ENCODE data around the gene MYO3B. TPM values are rescaled to one million over a fixed set of nuclear protein-coding genes. Genes with fewer than 3 reads are reported as not detected.

The MYO3B gene
- polyA plus RNA-seq, 1 donor (not counting 4 experiments of a cell fraction or from before 2014, with no cell fraction given) = 4.4 TPM

DNA sequence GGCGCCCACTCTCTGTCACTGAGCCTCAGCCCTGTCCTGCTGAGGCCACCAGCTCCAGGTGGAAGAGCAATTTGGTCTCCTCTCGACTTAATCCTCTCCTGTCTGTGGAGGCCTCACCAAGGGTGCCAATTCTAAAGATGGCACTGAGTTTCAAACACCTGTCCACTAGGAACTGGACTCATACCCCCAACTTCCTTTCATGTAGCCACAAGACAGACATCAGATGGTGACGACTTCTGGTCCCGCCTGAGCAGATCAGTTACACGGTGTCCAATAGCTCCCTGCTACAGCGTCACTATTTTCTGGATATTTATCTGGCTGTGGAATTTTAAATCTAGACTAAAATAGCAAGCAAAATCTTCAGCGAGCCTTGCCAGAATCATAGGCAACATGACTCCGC is 512.7 kb downstream of the MYO3B start:
- Histone ChIP-seq H3K4me1 (ENCODE audit: control insufficient read depth, extremely low read depth, insufficient read depth, low read length) (no peaks in the 10 kb centered on the region), H3K36me3 (ENCODE audit: control insufficient read depth in 2 of 2, extremely low read depth in 1 of 2, insufficient read depth in 2 of 2, low read length in 2 of 2) (no peaks in the 10 kb centered on the region), H3K4me2 (ENCODE audit: control insufficient read depth, extremely low read depth, insufficient read depth, low read depth, low read length) (no peak overlapping the region), H3K9ac (ENCODE audit: control insufficient read depth, extremely low read depth, insufficient read depth, low read length) (no peak overlapping the region), H4K20me1 (ENCODE audit: control insufficient read depth, extremely low read depth, insufficient read depth, low read length) (no peaks in the 10 kb centered on the region), H3K4me3 (ENCODE audit: control insufficient read depth in 2 of 3, extremely low read depth in 1 of 3, insufficient read depth in 2 of 3, low read depth in 1 of 3, low read length in 3 of 3) (no peak overlapping the region), H2AFZ (ENCODE audit: control insufficient read depth, low read length) (no peak overlapping the region), H3K9me3 (ENCODE audit: control insufficient read depth, low read depth, low read length) (no peaks in the 10 kb centered on the region), H3K9me1 (ENCODE audit: control insufficient read depth, extremely low read depth, insufficient read depth, low read length) (no peaks in the 10 kb centered on the region), H3K27me3 (ENCODE audit: control insufficient read depth, extremely low read depth, insufficient read depth, low read length) (no peaks in the 10 kb centered on the region), H3K79me2 (ENCODE audit: control insufficient read depth, insufficient read depth, low read length) (no peaks in the 10 kb centered on the region), H3K27ac (ENCODE audit: control insufficient read depth, insufficient read depth, low read length) (no peak overlapping the region)
- dilution Hi-C loops (cut with MboI; ENCODE audit: extremely low pct_ligation_motif_present, low sequenced_read_pairs) = no loop called here
- no peak for DNase-seq (ENCODE audit: low read depth, low spot score)
- FAIRE-seq = no peak
- no peak for TF ChIP-seq EZH2 (IDR thresholded peaks at IDR 0.05; ENCODE audit: low read length)
- TF ChIP-seq, protein P1, sequence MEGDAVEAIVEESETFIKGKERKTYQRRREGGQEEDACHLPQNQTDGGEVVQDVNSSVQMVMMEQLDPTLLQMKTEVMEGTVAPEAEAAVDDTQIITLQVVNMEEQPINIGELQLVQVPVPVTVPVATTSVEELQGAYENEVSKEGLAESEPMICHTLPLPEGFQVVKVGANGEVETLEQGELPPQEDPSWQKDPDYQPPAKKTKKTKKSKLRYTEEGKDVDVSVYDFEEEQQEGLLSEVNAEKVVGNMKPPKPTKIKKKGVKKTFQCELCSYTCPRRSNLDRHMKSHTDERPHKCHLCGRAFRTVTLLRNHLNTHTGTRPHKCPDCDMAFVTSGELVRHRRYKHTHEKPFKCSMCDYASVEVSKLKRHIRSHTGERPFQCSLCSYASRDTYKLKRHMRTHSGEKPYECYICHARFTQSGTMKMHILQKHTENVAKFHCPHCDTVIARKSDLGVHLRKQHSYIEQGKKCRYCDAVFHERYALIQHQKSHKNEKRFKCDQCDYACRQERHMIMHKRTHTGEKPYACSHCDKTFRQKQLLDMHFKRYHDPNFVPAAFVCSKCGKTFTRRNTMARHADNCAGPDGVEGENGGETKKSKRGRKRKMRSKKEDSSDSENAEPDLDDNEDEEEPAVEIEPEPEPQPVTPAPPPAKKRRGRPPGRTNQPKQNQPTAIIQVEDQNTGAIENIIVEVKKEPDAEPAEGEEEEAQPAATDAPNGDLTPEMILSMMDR (optimal IDR thresholded peaks at IDR 0.05 in 1 of 3, IDR thresholded peaks at IDR 0.05 in 1 of 3, conservative IDR thresholded peaks at IDR 0.05 in 1 of 3; ENCODE audit: extremely low read depth in 1 of 3, insufficient read depth in 2 of 3, low read length in 3 of 3) = no peak

DNA sequence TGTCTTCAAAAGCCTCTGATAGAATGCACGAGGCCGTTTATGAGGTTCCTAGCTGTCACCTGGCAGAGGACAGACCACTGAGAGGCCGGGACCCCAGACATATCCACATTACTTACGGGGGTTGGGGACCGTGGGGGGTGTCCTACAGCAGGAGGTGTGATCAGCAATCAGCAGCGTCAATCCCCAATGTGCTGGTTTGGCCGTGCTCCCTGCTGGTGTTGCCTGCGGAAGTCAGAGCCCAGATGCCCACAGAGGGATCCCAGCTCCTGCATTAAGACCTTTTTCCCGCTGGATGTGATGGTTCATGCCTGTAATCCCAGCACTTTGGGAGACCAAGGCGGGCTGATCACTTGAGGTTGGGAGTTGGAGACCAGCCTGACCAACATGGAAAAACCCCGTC is 516.4 kb downstream of the MYO3B start:
- TF ChIP-seq, protein P1 (optimal IDR thresholded peaks at IDR 0.05 in 1 of 3, IDR thresholded peaks at IDR 0.05 in 1 of 3, conservative IDR thresholded peaks at IDR 0.05 in 1 of 3; ENCODE audit: extremely low read depth in 1 of 3, insufficient read depth in 2 of 3, low read length in 3 of 3) = no peak
- TF ChIP-seq EZH2 (IDR thresholded peaks at IDR 0.05; ENCODE audit: low read length) = no peak
- Histone ChIP-seq H3K79me2 (ENCODE audit: control insufficient read depth, insufficient read depth, low read length) (no peaks in the 10 kb centered on the region), H3K27me3 (ENCODE audit: control insufficient read depth, extremely low read depth, insufficient read depth, low read length) (no peaks in the 10 kb centered on the region), H2AFZ (ENCODE audit: control insufficient read depth, low read length) (no peak overlapping the region), H3K4me3 (ENCODE audit: control insufficient read depth in 2 of 3, extremely low read depth in 1 of 3, insufficient read depth in 2 of 3, low read depth in 1 of 3, low read length in 3 of 3) (no peak overlapping the region), H4K20me1 (ENCODE audit: control insufficient read depth, extremely low read depth, insufficient read depth, low read length) (no peaks in the 10 kb centered on the region), H3K4me1 (ENCODE audit: control insufficient read depth, extremely low read depth, insufficient read depth, low read length) (no peaks in the 10 kb centered on the region), H3K36me3 (ENCODE audit: control insufficient read depth in 2 of 2, extremely low read depth in 1 of 2, insufficient read depth in 2 of 2, low read length in 2 of 2) (no peaks in the 10 kb centered on the region), H3K4me2 (ENCODE audit: control insufficient read depth, extremely low read depth, insufficient read depth, low read depth, low read length) (no peak overlapping the region), H3K9me1 (ENCODE audit: control insufficient read depth, extremely low read depth, insufficient read depth, low read length) (no peaks in the 10 kb centered on the region), H3K9me3 (ENCODE audit: control insufficient read depth, low read depth, low read length) (no peaks in the 10 kb centered on the region), H3K9ac (ENCODE audit: control insufficient read depth, extremely low read depth, insufficient read depth, low read length) (no peak overlapping the region), H3K27ac (ENCODE audit: control insufficient read depth, insufficient read depth, low read length) (no peak overlapping the region)
- FAIRE-seq (no peak), DNase-seq (ENCODE audit: low read depth, low spot score) (no peak)
- dilution Hi-C loops (cut with MboI; ENCODE audit: extremely low pct_ligation_motif_present, low sequenced_read_pairs) = no loop called here
